Measurements from ENCODE around the gene CLDN7. TPM values are rescaled to one million over a fixed set of nuclear protein-coding genes. Genes with fewer than 3 reads are reported as not detected.
A peak's percentile ranks its signal among the peaks of the same experiment; 100 is the strongest.

CLDN7 gene, protein sequence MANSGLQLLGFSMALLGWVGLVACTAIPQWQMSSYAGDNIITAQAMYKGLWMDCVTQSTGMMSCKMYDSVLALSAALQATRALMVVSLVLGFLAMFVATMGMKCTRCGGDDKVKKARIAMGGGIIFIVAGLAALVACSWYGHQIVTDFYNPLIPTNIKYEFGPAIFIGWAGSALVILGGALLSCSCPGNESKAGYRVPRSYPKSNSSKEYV
- total RNA-seq, result 100 to 1,000 TPM; 108 to 161 (median 144) TPM

DNA sequence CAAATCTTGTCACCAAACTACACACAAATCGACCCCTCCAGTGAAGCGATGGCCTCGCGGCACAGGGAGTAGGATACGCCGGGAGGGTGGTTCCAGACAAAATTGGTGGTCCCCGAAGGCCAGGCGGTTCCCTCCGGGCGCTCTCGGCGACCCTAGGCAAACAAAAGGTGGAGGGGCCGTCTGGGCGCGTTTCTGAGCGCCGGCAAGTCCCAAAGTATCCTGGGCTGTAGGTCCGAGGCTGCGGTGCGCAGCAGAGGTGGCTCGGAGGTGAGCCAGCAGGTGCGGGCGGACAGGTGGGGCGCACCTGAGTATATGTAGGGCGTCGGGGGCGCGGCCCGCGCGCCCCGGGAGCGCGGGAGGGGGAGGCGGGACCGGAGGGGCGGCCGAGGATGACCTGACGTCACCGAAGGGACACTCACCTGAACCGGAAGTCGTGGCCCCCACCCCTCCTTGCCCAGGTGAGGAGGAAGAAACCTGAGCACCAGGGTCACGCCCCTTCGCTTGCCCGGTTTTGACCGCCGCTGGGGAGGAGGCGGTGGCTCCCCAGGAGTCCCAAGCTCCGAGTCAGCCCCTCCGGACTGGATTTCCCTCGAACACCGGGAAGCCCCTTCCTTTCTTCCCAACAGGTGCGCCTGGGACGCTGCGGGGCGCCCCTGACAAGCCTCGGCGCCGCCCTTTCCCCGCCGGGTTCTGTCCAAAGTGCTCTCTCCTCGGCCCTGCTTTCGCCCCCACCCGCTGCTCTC, at the start of gene CLDN7:
CLDN7 (minus strand) TSS at position 287 of the 743 bp plus-strand sequence. CDS start 435 bp downstream, outside the sequence.
- intact Hi-C loops (cut with DNase I), result no loop called here
- Histone ChIP-seq H3K27ac (peak within 1 kb of the TSS; percentile 74 to 93 (median 84)), H3K9me3 (no peaks in the 10 kb centered on the region), H3K27me3 (no peaks in the 10 kb centered on the region), H3K36me3 (peaks cover 9 to 10% of the 10 kb centered on the region in 2 donors), H3K4me1 (peaks cover 9 to 28% of the 10 kb centered on the region in 2 donors), H3K4me3 (replicated peaks in 1 of 3) (peak within 1 kb of the TSS; percentile 68 to 92 (median 78))
- 1 to 5% methylated on average over 33 to 37 of the region's 64 CpGs for WGBS, 2 donors
- peak; percentile 97 to 98 for DNase-seq
- TF ChIP-seq, protein P1, sequence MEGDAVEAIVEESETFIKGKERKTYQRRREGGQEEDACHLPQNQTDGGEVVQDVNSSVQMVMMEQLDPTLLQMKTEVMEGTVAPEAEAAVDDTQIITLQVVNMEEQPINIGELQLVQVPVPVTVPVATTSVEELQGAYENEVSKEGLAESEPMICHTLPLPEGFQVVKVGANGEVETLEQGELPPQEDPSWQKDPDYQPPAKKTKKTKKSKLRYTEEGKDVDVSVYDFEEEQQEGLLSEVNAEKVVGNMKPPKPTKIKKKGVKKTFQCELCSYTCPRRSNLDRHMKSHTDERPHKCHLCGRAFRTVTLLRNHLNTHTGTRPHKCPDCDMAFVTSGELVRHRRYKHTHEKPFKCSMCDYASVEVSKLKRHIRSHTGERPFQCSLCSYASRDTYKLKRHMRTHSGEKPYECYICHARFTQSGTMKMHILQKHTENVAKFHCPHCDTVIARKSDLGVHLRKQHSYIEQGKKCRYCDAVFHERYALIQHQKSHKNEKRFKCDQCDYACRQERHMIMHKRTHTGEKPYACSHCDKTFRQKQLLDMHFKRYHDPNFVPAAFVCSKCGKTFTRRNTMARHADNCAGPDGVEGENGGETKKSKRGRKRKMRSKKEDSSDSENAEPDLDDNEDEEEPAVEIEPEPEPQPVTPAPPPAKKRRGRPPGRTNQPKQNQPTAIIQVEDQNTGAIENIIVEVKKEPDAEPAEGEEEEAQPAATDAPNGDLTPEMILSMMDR (IDR thresholded peaks at IDR 0.05), result peak in 3 of 6 experiments; percentile 28 to 32 (median 30)
- peak; percentile 92 to 94 for TF ChIP-seq POLR2A (IDR thresholded peaks at IDR 0.05)

DNA sequence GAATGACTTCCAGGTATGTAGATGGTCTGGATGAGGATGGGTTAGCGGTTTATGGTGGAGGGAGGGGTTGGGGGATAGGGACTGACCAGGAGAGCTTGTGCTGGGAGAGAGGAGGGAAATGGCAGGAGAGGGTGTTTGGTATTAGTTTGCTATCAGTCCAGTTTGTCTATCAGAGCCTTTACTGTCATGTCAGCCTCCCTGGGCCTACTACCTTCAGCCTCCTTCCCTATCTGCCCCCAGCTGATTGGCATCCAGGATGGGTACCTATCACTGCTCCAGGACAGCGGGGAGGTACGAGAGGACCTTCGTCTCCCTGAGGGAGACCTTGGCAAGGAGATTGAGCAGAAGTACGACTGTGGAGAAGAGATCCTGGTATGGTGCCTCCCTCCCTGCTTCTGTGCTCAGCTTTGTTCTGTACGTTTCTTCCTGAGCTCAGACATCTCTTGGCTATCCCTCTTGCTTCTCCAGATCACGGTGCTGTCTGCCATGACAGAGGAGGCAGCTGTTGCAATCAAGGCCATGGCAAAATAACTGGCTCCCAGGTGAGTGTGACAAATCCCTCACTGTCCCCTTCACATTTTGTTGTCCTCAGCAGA, 48.9 kb upstream of the CLDN7 start:
- H3K36me3 ChIP-seq, result peaks cover 40 to 43% of the 10 kb centered on the region in 2 donors
- no peaks in the 10 kb centered on the region for H3K27me3 ChIP-seq
- peaks cover 28 to 42% of the 10 kb centered on the region in 2 donors for H3K4me1 ChIP-seq
- no peak for DNase-seq
- no peak overlapping the region for H3K4me3 ChIP-seq (replicated peaks in 1 of 3)
- TF ChIP-seq, protein P1 (IDR thresholded peaks at IDR 0.05), result no peak
- no peak for TF ChIP-seq POLR2A (IDR thresholded peaks at IDR 0.05)
- 84 to 89% methylated on average over 7 of the region's 7 CpGs for WGBS, 2 donors
- intact Hi-C loops (cut with DNase I), result no loop called here
- H3K9me3 ChIP-seq, result no peaks in the 10 kb centered on the region
- H3K27ac ChIP-seq, result no peak overlapping the region

DNA sequence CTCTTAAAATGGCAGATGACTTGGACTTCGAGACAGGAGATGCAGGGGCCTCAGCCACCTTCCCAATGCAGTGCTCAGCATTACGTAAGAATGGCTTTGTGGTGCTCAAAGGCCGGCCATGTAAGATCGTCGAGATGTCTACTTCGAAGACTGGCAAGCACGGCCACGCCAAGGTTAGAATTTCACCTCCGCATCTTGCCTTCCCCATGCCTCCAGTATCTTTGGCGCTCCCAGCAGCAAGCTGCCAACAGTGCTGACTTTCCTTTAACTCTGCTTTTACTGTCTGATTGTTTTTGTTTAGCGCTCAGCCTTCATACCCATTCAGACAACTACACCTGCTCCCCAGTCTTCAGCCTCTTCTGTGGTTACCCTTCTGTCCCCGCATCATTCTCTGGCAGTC, 47.4 kb upstream of the CLDN7 start:
- TF ChIP-seq, protein P1 (IDR thresholded peaks at IDR 0.05), result no peak
- no peak for TF ChIP-seq POLR2A (IDR thresholded peaks at IDR 0.05)
- Histone ChIP-seq H3K27me3 (no peaks in the 10 kb centered on the region), H3K36me3 (peaks cover 40 to 43% of the 10 kb centered on the region in 2 donors), H3K4me3 (replicated peaks in 1 of 3) (no peak overlapping the region), H3K9me3 (no peaks in the 10 kb centered on the region), H3K27ac (no peak overlapping the region), H3K4me1 (peaks cover 22 to 36% of the 10 kb centered on the region in 2 donors)
- DNase-seq, result no peak
- intact Hi-C loops (cut with DNase I), result no loop called here
- WGBS, 2 donors, result 89 to 91% methylated on average over 12 of the region's 12 CpGs

DNA sequence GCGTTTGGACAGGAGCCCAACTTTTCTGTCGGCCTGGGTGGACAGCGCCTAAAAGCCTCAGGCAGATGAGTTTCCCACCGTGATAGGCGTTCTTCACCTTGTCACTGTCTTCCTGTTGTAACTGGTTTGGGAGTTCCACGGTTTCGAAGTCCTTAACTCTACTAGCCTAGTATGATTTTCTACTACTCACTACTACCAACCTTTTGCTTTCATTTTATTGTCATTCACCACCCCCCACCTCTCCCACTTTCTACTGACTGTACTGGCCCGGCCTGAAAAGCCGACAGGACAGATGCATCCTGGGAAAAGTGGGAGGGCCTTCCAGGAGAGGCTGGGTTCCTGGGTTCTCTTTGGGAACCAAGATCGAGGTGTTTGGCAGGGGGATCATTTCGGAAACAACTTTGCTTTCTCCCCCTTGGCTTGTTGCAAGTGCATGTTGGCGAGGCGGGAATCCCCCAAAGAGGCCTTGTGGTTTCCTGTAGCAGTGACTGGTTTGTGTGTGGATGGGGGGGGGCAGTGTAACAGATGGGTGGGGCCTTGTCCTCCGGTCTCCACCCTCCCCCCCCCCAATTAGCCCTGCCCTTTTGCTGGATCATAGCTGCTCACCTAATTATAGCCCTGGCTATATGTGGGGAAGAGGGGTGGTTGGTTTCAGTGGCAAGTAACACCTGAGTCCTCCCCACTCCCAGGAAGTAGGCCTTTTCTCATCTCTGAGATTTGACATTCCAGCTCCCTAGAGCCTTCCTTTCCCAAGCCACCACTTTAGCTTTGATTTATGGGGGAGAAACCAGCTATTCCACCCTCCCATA, 46.6 kb upstream of the CLDN7 start:
- DNase-seq, result peak; percentile 81
- 2 to 4% methylated on average over 14 of the region's 14 CpGs for WGBS, 2 donors
- TF ChIP-seq POLR2A (IDR thresholded peaks at IDR 0.05), result no peak
- TF ChIP-seq, protein P1 (IDR thresholded peaks at IDR 0.05), result no peak
- Histone ChIP-seq H3K9me3 (no peaks in the 10 kb centered on the region), H3K4me3 (replicated peaks in 1 of 3) (peak overlapping the region; percentile 43 to 99 (median 89)), H3K36me3 (peaks cover 40 to 41% of the 10 kb centered on the region in 2 donors), H3K27me3 (no peaks in the 10 kb centered on the region), H3K27ac (peak overlapping the region; percentile 94 to 98 (median 97)), H3K4me1 (peaks cover 18 to 28% of the 10 kb centered on the region in 2 donors)
- intact Hi-C loops (cut with DNase I), result no loop called here

Measured in thyroid gland (tissue), 4 donors.